ENCODE measurements around the gene GTF2IRD1. TPM values are rescaled to one million over a fixed set of nuclear protein-coding genes. Genes with fewer than 3 reads are reported as not detected.
A peak's percentile ranks its signal among the peaks of the same experiment; 100 is the strongest.

GTF2IRD1 gene
- total and polyA plus RNA-seq, 9 of the 15 experiments (the other 6 are each of a cell fraction or from before 2014, with no cell fraction given), result 9.1 to 30.2 (median 14.0) TPM

GRCh38 chr7:74575083-74575784, 121.5 kb downstream of the GTF2IRD1 start:
- Histone ChIP-seq H2AFZ (ENCODE audit: low read depth, low read length) (no peak overlapping the region), H3K9ac (ENCODE audit: insufficient read depth in 1 of 2, low read depth in 2 of 2, low read length in 2 of 2) (no peak overlapping the region), H3K9me1 (ENCODE audit: control insufficient read depth, insufficient read depth, low read length) (no peaks in the 10 kb centered on the region), H3K27me3 (ENCODE audit: control insufficient read depth in 2 of 2, insufficient read depth in 2 of 2, low read length in 2 of 2) (no peaks in the 10 kb centered on the region), H3K4me1 (replicated peaks in 1 of 2; ENCODE audit: control insufficient read depth in 2 of 2, insufficient read depth in 2 of 2, low read length in 2 of 2) (peaks cover 0 to 9% of the 10 kb centered on the region in 2 experiments; a peak in 3 of 5 replicates), H3K9me3 (replicated peaks; ENCODE audit: control insufficient read depth, insufficient read depth, low read depth, low read length) (no peaks in the 10 kb centered on the region), H3K27ac (ENCODE audit: extremely low read depth, low read depth, low read length) (no peak overlapping the region), H3K4me2 (ENCODE audit: insufficient read depth, low read length) (no peak overlapping the region), H3K4me3 (no peak overlapping the region), H3K36me3 (ENCODE audit: control insufficient read depth, insufficient read depth, low read length) (no peaks in the 10 kb centered on the region), H3K79me2 (ENCODE audit: control insufficient read depth, insufficient read depth, low read length) (no peaks in the 10 kb centered on the region), H4K20me1 (replicated peaks; ENCODE audit: control insufficient read depth, insufficient read depth, low read length) (0 out of 2 replicates have a peak, but pooled peaks cover 4% of the 10 kb centered on the region)
- ChIA-PET CTCF (ENCODE audit: low intra/inter-chr PET ratio) (no interaction called here), POLR2A (interaction anchor here (2.1 kb wide), 1 partner anchor 10 kb away, joined by 8 read pairs; no protein-coding TSS in a partner anchor)
- in situ Hi-C loops (cut with MboI), result no loop called here
- 55% methylated on average over 11 of the region's 11 CpGs for WGBS (ENCODE audit: insufficient coverage, low coverage, missing lambda C conversion rate)
- ATAC-seq (peak; percentile 56), FAIRE-seq (peak; percentile 77), DNase-seq (ENCODE audit: extremely low read depth in 1 of 4, low spot score in 3 of 4) (peak in 2 of 4 experiments; percentile 41 to 53)
- intact Hi-C loops (cut with micrococcal nuclease), result no loop called here
- BruUV-seq (replicated peaks), result no TSS peak
- TF ChIP-seq KDM1A (IDR thresholded peaks at IDR 0.05) (peak in 1 of 2 experiments; percentile 52; a peak in 2 of 4 replicates), CEBPB (tag; IDR thresholded peaks at IDR 0.05) (peak; percentile 61; the same call in 1 of the 2 replicates), REST (IDR thresholded peaks at IDR 0.05; ENCODE audit: borderline replicate concordance) (peak; percentile 65), REST (CRISPR knock-in tag; IDR thresholded peaks at IDR 0.05; ENCODE audit: low read depth) (no peak), MTA1 (IDR thresholded peaks at IDR 0.05; ENCODE audit: borderline replicate concordance) (no peak), ARID1B (IDR thresholded peaks at IDR 0.05) (0 out of 2 replicates have a peak, but pooled peaks have one; percentile 19), CEBPG (CRISPR knock-in tag; IDR thresholded peaks at IDR 0.05) (no peak), CEBPG (tag; conservative IDR thresholded peaks at IDR 0.05 in 1 of 2, IDR thresholded peaks at IDR 0.05 in 1 of 2) (0 out of 4 replicates have a peak, but pooled peaks of 1 of the 2 experiments have one; percentile 18), TBP (optimal IDR thresholded peaks at IDR 0.05; ENCODE audit: low read depth, low read length) (no peak), RHOXF2B (CRISPR knock-in tag; conservative IDR thresholded peaks at IDR 0.05) (no peak), BCOR (IDR thresholded peaks at IDR 0.05) (peak; percentile 34; the same call in 1 of the 2 replicates), FOSL1 (tag; conservative IDR thresholded peaks at IDR 0.05) (peak; percentile 74), RCOR1 (IDR thresholded peaks at IDR 0.05; ENCODE audit: borderline replicate concordance in 1 of 2, low read depth in 2 of 2, low read length in 2 of 2) (peak in 1 of 2 experiments; percentile 14; a peak in 1 of 4 replicates), JUN (IDR thresholded peaks at IDR 0.05; ENCODE audit: borderline replicate concordance, low read depth, low read length) (0 out of 2 replicates have a peak, but pooled peaks have one; percentile 27), JUN (CRISPR knock-in tag; IDR thresholded peaks at IDR 0.05; ENCODE audit: borderline replicate concordance) (no peak)
